ENCODE measurements around the gene PNPT1.

- TF ChIP-seq CTCF (IDR thresholded peaks at IDR 0.05) = no peak
- no peak for TF ChIP-seq POLR2A (IDR thresholded peaks at IDR 0.05)
Measured at GRCh38 chr2:55734726-55735125, 41.1 kb upstream of the PNPT1 start.

All from esophagus squamous epithelium (tissue), 4 donors.